NCI-H345 (cell line): ENCODE results near the gene PXDC1.
"Not testable (repeated sequence)": the region's sequence is repeated elsewhere in the genome, so short reads cannot be mapped to it uniquely, and the experiment has no call there.

Source experiments
- DNase-seq: peaks from one replicate; lab custom pipeline; 2025; lab: John Stamatoyannopoulos, UW

The PXDC1 gene

DNA sequence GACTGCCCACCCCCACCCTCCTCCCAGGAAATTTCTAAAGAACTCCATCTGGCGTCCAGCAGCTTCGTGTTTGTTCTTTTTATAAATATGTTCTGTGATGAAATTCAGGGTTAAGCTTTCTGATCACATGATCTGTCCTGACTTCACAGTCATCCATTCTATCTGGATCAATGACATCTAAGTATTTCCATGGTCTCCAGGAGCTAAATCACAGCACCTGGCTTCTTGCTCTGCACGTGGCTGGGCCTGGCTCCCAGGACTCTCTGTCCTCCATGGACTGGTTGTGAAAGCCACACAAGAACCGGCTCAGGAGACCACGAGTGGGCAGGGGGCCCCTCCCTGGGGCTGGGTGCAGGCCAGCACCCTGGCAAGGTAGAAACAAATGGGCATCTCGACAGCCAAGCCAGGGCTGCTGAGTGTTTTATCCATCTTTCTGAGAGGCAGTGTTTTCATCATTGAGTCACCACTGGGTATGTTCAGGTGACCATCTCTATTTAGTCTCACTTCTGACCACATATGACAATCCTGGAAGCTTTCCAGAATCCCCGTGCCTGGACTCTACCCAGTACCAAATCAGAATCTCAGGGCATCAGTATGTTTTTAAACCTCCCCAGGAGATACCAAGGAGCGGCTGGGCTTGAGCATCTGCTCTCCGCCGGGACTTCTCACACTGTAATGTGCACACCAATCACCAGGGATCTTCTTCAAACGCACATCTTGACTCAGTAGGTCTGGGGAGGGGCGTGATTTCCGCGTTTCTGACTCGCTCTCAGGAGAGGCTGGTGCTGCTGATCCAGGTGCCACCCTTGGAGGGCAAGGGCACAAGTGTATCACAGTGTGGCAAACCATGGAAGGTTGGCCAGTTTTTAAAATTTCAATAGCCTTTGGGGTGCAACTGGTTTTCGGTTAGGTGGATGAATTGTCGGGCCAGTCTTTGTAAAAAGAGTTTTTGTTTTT is 31.6 kb upstream of the PXDC1 start:
- DNase-seq = no peak

DNA sequence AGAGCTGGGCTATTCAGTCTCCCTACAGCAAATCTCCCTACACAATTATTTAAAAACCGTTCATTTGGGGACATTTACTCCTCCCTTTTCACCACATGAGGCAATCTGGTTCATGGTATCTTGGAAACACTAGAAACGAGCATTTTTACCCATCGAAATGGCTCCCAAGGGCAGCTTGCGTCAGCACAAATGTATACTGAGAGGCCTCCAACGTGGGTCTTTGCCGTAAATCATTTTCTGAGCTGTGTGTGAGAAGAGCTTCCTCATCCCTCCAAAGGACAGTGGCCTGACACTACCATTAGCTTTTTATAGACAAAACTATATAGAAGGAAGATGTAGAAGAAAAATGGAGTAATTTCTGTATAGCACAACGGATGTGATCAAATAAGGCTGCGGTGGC is 30.0 kb upstream of the PXDC1 start:
- DNase-seq = no peak

DNA sequence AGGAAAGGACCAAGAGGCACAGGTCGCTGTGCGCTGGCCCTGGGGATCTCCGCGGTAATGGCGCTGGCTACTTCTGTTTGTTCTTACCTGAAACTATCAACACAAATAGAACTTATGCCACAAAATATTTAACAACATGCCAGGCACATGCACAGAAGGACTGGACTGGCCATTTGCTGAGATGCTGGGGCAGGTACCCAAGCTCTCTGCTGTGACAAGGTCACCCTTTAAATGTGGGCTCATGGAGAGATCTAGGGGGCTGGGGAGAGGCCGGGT is 28.0 kb upstream of the PXDC1 start:
- no peak for DNase-seq

GRCh38 chr6:3778701-3779573 is 27.4 kb upstream of the PXDC1 start:
- DNase-seq = no peak

- DNase-seq = no peak
These were observed 26.4 kb upstream of the PXDC1 start for GRCh38 chr6:3777730-3778461.

- no peak for DNase-seq
These were observed 25.5 kb upstream of the PXDC1 start for GRCh38 chr6:3776881-3777507.

GRCh38 chr6:3775847-3776246 is 24.3 kb upstream of the PXDC1 start:
- no peak for DNase-seq

- DNase-seq = no peak
These were observed 23.9 kb upstream of the PXDC1 start for GRCh38 chr6:3775386-3775785.

DNA sequence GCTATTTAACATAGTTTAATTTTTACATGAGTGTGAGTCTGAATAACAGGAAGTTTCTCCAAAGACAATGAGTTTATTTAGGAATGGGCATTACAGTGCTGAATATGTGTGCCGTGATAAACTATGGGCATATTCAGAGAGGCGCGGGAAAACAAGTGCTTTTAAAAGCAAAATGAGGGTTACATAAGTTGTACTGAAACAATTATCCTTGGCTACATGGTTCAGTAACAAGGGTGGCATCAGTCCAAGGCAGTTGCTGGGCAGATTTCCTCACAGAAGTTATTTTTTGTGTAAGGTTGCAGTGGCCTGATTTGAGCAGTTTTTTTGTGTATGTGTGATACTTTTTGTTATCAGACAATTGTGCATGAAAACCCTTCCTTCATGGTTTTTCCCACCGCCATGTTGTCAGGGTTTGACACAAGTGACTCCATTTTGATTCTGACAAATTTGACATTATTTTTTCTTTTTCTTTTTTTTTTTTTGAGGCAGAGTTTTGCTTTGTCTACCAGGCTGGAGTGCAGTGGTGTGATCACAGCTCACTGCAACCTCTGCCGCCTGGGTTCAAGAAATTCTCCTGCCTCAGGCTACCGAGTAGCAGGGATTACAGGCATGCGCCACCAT is 22.3 kb upstream of the PXDC1 start:
- no peak for DNase-seq

DNA sequence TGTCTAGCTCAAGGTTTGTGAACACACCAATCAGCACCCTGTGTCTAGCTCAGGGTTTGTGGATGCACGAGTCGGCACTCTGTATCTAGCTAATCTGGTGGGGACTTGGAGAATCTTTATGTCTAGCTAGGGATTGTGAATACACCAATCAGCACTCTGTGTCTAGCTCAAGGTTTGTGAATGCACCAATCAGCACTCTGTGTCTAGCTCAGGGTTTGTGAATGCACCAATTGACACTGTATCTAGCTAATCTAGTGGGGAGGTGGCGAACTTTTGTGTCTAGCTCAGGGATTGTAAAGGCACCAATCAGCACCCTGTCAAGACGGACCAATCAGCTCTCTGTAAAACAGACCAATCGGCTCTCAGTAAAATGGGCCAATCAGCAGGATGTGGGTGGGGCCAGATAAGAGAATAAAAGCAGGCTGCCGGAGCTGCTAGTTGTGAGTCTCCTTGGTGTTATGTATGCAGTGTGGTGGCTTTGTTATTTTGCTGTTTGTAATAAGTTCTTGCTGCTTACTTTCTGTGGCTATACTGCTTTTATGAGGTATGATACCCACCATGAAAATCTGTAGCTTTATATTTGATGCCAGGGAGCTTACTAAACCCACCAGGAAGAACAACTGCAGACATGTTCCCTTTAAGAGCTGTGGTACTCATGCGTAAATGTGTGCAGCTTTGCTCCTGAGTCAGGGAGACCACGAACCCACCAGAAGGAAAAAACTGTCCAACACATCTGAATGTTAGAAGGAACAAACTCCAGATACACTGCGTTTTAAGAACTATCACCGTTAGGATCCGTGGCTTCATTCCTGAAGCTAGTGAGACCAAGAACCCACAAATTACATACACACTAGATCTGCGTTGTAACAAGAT is 20.9 kb upstream of the PXDC1 start:
- DNase-seq = not testable (repeated sequence)

- DNase-seq = no peak
These were observed 20.0 kb upstream of the PXDC1 start for GRCh38 chr6:3771407-3772011.

DNA sequence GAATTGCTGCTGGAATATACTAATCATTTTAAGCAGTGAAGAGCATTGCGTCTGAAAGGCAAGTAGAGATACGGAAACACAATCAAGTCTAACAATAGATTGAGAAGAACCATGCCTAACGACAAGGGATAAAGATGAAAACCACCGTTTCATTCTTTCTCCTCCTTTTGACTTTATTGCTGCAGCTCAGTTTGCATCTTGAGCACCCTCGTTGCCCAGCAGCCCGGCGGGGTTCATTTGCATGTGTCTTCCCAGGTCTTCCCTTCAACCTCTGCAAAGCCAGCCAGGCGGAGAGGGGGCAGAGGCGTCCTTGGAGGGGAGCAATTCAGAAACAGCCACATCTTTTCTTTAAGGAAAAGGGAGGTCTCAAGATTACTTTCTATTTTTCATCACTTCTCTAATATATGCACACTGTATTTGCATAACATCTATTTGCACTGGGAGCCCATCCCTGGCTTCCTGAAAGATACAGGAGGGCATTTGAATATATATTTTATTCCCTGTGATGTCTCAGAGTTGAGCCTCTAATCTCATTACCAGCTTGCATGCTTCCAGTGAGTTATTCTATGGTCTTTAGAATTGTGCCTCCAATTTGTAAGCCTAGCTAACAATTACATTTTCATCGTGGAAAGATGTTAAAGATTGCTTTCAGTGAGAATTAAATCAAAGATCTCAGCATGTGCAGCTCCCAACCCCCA is 18.7 kb upstream of the PXDC1 start:
- no peak for DNase-seq

DNA sequence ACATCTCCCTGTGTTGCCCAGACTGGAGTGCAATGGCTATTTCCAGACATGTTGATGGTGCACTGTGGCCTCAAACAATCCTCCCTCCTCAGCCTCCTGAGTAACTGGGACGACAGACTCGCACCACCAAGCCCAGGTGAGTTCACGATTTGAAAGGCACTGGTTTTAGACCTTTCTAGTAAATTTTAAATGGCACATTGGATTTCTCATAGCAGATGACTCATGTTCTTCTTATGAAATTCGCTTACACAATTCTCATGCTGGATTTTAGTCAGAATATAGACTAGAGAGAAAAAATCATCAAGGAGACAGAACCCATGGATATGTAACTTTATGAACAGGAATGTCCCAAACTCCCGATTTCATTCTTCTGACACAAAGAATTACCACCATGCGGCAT is 18.1 kb upstream of the PXDC1 start:
- no peak for DNase-seq

DNA sequence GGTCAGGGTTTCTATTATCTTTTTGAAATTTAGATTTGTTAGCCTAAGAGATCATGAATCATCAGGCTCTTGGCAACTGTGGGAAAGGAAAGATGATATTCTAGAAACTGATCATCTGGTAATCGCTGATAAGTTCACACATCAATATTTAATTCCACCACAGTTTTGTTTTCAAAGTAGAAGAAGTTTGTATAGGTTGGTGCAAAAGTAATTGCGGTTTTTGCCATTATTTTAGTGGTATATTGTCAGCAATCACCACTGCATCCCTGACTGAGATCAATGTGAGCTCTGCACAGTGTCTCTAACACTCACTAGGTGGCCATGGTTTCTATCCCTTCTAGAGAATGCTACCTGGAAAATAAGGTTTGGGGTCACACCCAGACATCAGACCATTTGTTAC is 17.0 kb upstream of the PXDC1 start:
- no peak for DNase-seq

- DNase-seq = not testable (repeated sequence)
These were observed 16.0 kb upstream of the PXDC1 start for GRCh38 chr6:3767483-3767882.

DNA sequence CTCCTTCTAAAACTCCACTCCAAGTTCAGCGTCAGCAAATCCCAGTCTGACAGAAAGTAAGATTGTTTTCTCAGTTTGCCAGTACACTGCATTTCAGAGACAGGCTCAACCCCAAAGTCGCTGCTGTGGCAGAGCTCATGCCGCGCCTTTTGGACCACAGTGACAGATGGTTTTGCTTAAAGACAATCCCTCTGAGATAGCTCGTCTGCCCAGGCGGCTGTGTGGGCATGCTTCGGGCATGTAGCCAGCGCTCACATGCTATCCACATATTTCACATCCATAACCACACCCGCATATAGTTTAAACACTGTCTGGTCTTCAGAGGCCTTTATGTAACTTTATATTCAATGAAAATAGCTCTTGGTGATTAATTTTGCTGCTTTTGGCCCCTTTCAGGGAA is 14.7 kb upstream of the PXDC1 start:
- DNase-seq = no peak

DNA sequence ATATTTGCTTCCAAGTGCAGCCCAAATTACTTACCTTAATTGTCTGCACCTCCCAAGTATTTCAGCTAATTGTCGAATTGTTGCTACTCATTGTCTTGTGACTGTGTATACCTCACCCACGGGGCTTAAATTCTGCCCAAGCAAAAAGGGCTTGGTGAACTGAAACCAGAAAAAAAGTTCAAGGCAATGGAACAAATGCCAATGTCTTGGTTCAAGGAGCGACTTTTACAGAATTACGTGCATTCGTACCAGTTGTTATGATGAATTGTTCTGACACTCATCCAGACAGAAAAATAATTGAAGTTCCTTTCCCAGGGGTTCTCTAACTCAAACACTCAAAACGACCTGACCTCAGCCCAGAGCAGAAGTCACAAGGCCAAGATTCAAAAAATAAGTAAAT is 13.9 kb upstream of the PXDC1 start:
- no peak for DNase-seq

GRCh38 chr6:3764516-3765335 is 13.2 kb upstream of the PXDC1 start:
- no peak for DNase-seq

DNA sequence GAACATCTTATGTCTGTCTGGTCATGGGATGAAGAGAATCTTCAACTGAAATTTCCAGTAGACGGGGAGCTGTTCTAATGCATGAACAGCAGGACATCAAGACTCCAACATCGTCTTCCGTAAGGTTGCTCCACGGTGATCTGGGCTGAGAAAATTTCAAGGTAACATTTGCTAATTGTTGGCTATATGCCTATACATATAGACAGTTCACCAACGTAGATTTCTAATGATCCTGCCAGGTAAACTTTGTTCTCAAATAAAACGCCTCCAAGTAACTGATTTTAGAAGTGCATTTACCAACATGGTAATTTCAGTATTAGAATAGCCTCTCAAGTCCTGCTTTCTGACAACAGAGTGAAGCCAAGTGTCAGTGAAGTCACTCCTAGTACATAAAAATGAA is 11.3 kb upstream of the PXDC1 start:
- no peak for DNase-seq
